NCI-H1048 (cell line): ENCODE measurements around the gene ZFC3H1.

Source experiments
- DNase-seq: peaks from one replicate; lab custom pipeline; 2025; lab: John Stamatoyannopoulos, UW

Gene ZFC3H1

DNA sequence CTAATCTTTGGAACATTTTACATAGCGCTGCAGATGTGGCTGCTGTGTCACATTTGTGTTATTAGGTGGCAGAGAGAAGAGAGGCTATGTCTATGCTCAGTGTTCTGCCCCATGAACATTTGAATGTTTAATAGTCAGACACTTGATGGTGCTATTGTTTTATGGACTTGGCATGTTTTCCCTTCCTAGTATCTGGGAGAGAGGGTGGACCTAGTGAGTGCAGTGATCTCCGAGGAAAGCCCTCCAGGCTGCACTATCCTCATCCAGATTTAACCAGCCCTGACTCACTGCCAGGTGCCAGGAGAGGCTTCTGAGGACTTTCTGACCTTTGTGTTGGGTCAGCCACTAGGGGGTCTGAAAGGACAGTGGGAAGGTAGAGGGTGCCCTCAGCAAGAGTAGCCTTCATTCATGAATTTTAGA, 24.3 kb downstream of the ZFC3H1 start:
- no peak for DNase-seq

DNA sequence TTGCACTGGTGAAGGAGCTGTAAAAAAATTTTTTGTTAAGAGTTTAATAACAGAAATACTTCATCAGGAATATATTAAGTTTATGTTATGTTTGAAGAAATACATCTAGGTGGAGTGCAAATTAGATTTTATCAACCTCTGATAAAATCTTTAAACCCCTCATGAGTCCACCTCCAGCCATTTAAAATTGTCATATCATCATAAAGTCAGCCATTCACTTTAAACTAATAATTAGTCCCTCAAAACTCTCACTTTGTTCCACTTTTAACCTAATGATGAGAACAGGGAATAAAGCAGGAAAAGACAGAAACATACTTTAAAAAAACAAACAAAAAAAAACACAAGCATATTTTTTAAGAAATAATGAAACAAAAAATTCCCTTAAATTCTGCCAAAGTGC, 25.1 kb downstream of the ZFC3H1 start:
- DNase-seq, result no peak

DNA sequence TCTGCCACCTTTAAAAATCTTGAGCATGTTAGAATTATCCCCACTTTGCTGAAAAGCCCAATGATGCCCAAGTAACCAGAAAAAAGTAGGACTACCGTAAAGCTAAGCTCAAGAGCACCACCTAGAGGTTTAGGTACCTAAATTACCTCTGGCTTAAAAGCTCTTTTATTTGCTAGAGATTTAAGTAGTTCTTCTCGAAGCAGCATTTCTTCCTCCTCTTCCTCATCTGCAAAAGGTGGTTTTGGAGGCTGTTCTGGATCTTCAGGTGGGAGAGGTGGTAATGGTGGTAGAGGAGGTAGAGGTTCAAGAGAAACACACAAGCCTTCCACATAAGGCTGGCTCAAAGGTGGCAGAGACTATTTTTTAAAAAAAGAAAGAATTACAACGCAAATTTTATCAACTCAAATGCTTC, 26.9 kb downstream of the ZFC3H1 start:
- DNase-seq, result peak; percentile 13

DNA sequence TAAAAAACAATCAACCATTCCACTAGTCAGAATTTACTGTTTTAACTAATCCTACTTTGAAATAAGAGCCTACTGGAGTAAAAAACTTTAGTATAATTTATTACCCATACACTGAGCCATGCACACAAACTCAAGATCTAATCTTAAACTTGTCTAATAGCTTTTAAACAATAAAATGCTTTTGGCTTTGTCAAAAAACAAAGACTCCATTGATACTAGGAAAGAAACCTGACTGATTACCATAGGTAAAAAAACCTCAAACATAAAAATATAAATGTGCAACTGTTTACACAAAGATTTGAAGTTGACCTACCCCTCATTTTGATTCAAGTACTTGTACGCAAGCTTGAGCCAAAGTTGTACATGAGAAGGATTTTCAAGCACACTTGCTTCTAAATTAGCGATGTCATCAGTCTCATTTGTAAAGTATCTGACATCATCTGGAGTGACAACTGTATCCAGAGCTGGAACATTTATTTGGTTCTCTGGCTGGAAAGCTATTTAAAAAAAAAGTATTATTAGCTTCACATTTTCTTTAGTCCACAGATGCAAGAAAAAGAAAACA, 36.1 kb downstream of the ZFC3H1 start:
- DNase-seq, result no peak

DNA sequence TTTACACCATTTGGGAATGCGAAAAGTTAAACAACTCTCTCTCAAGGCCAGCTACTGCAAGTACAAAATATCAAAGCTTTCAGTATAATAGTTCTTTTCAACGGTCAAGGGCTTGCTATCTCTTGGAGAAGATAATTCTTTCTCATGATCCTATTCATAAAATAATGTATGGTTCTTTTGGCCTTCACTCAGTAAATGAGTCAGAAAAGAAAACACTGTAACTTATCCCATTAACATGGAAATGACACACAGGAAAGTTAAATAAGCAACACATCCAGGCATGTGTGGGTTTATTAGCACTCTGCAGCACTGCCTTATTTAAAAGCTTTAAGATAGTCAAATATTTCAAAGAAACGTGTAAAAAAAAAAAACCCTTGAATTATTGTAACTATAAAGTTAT, 36.9 kb downstream of the ZFC3H1 start:
- DNase-seq, result no peak

DNA sequence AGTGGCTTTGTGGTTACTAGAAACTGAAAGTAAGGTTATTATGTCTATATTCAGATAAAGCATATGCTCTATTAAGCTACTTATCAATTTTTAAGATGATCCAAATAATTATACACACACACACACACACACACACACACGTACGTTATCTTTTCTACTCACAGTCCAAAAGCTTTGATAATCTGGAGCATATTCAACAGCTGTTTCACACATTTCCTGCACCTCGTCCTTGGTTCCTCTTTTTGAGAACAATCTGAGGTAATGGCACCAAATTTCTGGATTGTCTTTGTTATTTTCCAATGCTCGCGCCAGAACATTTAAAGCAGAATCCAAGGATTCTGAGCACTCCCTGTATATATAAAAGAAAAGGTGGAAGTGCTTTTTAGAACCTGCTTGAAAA, 37.5 kb downstream of the ZFC3H1 start:
- no peak for DNase-seq

DNA sequence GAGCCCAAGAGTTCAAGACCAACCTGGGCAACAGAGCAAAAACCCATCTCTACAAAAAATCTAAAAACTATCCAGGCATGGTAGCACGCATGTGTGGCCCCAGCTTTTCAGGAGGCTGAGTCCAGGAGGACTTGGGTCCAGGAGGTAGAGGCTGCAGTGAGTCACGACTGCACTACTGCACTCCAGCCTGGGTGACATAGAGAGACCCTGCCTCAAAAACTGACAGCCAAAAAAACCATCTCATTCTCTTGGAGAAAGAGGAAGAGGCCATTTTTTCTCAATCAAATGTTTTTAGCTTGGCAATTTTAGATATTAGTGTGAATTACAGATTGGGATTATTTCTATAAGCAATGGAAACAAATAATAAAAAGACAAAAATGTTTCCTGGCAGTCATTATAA, 38.2 kb downstream of the ZFC3H1 start:
- DNase-seq, result no peak

DNA sequence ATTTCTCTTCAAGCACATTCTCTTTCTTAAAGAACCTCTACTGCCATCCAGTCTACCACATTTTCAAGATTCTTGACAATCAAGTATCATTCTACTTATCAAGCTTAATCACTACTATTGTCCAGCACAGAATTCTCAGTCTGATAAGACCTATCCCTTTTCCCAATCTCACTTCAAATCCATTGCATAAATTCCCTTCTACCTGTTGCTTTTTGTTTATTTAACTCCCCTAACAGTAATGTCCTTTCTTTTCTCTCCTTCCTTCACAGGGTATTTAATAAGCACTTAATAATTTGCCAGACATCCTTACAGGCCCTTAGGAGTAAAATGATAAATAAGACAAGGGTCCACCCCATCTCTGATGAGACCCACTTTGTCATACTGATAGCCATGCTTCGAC, 41.7 kb downstream of the ZFC3H1 start:
- no peak for DNase-seq

DNA sequence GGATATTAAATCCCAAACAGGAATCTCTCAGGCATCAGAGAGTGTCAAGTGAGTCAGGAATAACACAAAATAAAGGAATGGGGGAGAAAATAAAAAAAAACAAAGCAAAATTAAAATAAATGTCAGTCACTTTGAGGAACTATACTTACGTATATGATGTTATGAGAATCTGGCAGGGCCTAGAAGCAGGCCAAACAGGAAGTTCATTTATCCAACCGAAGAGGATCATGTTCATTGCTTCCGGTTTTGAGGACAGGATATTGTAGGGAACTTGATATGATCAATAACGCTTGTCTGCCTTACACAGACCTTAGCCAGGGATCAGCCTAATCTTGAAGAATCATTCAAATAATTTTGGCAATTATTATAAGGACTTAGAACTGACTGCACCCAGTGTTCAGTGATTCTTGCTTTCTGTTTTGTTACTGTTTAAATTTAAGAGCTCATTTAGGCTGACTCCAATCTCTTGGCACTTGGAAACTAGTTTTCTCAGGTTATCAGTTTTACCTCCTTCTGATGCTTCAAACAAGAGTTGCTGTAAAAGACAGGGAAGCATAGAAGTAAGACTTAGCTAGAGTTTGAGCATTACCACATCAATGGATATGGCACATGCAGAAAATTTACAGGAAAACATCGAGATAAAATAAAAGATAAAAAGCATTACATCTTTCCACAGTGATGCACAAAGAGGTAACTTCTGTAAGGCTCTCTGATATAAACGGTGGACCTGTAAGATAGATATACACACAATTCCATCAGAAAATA, 53.4 kb downstream of the ZFC3H1 start:
- DNase-seq, result no peak

DNA sequence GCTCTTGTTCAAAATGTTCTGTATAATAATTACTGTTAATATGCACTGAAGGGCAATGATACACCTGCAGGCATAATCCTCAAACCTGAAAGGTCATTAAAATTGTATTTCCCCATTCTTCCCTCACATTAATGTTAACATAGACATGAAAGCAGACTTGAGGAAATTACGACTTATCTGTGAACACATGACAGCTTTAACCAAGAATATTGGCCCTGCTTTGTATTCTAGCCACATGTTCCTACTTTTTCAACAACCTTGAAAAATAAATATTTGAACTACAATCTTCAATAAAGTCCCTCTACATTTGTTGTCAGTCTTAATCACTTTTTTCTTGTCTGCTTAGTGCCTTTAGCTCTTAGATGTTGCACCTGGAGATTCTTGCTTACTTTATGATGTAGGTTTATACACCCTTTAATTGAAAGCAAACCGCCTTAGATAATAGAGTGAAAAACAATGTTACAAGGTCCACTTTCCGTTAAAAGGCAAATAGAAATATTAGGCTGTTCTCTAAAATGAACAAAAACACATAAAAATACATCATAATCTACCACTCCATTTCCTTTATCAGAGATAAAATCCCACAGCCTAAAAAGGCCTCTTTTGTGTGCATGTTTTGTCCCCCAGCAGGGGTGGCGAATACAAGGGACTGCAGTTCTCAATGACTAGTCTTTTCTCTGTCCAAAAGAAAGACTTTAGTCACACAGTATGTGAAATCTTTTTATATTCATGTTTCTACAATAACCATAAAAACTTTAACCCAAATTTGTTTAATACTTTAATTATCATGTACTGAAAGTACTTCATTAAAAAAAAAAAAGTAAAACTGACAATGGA, 55.9 kb downstream of the ZFC3H1 start:
- no peak for DNase-seq

DNA sequence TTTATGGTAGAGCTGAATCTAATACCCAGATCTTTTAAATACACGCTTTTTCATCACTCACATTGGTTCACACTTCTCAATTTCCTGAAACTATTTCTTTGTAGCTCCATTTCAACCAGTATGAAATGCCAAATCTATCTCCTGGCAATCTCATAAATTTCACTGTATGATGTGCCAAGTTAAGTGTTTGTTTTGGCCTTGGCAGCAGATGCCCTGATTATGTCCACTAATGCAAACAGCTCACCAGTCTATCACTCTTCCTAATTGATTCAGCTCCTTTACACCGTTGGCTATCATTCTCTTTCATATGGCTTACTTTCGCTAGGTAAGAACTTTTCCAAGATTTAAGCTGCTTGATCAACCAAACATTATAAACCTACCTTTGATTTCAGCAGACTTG, 58.6 kb downstream of the ZFC3H1 start:
- DNase-seq, result no peak

DNA sequence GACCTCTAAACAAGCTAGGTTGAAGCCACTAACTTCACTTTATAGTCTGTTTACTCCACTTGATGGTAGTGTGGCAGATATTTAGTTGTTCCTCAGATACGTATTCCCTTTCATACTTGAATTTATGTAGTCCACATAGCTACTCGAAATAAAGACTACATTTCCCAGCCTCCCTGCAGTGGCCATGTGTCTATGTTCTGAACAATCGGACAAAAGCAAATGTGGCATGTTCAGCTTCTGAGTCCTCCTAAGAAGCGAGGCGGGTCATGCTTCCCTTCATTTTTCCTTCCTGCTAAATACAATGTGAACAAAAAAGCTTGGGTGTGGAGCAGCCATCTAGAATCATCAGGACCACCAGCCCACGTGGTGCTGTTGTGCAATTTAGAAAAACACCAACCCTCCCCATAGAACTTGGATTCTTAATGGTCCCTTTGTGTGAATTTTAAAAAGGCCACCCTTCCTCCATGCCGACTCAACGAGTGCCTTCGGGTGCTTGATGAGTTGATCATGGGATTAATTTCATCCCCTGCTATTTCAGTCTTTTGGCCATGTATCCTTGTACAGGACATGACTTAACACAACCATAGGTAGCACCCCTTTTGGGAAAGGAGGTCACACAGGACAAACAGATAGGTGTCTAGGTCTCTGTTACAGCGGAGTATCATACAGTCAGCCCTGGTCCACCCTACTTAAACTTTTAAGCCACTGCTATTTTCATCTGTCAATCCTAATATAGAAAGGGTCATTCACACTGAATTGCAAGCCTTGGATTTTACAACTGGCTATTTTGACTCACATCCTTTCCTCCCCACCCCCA, 60.7 kb downstream of the ZFC3H1 start:
- no peak for DNase-seq

DNA sequence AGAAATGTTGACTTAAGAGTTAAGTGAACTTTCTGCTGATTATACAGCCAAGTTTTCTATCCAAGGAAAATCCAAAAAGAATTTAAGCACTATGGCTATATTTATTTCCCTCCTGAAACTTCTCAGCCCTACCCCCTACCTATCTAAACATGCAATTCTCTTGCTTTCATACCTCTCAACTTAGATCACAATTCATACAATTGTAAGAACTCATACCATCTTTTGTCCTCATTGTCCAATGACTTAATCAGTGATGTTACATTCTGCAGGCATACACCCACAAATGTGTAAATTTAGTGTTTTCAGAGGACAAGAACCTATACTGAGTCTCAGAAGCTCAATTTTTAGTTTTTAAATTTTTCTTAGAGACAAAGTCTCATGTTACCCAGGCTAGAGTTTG, 62.1 kb downstream of the ZFC3H1 start:
- DNase-seq, result no peak

DNA sequence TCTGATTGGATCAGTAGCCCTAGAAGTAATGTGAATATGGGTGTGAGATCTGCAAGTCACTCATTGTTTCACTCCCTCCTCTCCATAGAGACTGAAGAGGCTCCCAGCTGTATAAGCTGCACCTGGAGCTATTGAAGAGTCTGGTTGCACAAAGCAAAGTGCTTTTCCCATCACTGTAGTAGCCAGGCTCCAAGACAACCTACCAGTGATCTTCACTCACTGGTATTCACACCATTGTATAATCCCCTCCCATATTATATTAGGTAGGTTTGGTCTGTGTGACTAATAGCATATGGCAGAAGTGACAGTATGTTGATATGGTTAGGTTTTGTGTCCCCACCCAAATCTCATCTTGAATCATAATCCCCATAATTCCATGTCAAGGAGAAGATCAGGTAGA, 64.4 kb downstream of the ZFC3H1 start:
- no peak for DNase-seq

DNA sequence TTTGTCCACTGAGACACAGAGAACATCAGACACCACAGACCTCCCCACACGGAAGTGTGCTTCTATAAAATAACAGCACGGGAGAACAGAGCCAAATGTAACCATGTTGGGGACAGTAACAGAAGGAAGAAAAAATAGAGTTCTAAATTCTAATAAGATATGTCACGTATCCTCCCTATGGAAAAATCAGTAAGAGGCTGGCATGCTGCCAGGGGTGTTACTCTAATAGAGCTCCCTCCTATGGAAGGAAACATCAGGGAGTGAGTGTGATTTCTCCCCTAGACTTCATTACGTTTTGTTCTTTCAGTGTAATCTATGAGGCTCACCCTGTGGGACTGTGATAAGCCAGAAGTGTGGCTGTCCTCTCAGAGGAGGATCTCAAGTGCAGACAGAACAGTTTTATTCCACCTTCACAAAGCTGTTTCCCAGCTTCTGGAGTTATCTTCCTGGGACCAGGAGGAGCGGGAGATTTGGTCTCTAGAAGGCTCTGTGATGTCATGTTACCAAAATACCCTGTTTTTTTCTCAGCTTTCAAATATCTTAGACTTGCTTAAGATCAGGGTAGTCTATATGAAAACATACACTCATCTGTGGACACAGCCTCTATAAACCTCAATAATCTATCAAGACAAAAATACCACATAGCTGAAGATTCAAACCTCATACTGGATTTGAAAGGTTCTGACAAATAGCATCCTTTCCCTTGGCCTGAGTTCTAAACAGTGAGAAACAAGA, 69.3 kb downstream of the ZFC3H1 start:
- no peak for DNase-seq

DNA sequence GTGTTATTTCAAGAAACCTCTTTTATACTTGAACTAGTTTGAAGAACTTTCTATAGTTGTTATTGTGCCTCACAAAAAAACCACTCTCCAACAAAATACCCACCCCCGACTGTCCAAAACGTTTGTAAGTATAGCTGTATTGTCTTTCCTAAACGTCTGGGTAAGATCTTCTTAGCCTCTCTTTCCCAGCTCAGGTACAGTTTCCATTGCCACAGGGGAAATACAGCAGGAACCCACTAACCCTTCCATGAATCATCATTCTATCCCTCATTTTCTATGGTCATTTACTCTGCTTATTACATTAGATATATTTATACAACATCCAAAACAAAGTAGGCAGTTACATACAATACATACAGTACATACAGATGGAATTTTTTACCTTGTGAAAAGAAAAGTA, 70.8 kb downstream of the ZFC3H1 start:
- no peak for DNase-seq

DNA sequence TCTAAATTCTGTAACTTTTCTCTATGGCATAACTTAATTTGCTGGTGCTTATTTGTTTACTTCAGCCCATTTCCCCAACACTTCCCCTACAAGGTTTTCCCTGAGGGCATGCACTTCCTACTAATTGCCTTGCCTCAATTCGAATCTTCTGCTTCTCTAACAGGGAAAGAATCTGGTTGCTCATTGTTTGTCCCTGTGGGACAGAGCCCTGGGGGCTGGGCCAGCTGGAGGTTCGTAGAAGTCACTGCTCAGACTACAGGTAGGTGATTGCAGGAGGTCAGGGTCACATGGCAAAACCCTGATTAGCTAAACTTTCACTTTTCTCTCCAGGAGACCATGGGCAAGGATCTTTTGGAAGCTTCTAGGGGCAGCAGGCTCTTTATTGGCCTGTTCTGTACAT, 72.0 kb downstream of the ZFC3H1 start:
- DNase-seq, result no peak

DNA sequence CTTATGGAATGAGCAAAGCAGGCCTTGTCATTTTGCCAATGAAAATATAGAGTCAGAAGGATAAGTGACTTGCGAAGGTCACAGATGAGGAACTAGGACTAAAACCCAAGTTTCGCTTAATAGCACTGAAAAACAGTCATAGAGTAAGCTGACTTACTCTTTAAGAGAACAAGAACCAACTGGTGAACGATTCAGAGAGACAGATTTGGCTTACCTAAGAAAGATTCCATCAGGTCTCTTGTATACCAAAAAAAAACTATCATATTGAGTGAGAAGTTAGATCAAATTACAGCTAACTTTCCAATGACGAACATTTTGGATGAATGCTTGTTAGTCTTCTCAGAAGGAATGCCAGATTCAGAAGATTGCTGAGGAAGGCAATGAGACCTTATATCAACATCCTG, 74.2 kb downstream of the ZFC3H1 start:
- no peak for DNase-seq

DNA sequence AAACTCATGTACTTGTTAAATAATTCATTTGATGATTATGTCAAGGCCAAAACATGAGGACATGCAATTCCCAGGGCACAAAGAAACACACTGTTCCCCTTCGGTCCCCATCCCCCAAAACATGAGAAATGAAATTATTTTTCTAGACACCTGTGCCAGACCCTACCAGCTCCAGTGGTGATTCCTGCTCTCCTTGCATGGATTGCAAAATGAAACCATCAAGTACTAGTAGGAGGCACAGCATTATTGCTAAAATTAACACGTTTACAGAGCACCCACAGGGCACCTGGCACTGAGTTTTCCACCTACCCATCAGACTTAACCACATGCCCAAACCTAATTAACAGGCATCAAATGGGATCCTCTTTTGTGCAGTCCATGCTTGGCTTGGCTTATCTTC, 76.6 kb downstream of the ZFC3H1 start:
- DNase-seq, result no peak

DNA sequence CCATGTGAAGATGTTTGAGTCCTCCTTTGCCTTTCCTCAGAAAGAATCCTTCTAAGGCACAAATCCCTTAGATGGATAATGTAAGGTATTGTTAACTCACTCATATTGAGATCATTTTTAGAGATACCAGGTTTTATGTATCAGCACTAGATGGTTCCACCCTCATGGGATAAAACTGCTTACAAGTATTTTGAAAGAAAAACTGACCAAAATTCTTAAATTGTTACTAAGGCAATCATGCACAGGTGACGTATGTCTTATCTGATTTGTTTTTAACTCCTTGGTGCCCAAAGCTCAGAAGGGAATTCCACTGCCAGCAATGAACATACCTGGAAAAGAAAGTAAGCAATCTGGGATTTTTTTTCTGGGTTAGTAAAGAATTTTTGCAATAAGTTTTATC, 78.4 kb downstream of the ZFC3H1 start:
- no peak for DNase-seq

DNA sequence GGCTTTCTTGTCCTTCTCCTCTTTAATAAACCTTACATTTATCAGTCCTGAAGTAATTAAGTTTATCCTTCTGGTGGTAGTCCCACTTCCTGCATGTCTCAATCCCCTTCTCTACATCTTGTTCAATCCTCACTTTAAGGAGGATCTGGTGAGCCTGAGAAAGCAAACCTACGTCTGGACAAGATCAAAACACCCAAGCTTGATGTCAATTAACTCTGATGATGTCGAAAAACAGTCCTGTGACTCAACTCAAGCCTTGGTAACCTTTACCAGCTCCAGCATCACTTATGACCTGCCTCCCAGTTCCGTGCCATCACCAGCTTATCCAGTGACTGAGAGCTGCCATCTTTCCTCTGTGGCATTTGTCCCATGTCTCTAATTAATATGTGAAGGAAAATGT, 79.3 kb downstream of the ZFC3H1 start:
- no peak for DNase-seq

DNA sequence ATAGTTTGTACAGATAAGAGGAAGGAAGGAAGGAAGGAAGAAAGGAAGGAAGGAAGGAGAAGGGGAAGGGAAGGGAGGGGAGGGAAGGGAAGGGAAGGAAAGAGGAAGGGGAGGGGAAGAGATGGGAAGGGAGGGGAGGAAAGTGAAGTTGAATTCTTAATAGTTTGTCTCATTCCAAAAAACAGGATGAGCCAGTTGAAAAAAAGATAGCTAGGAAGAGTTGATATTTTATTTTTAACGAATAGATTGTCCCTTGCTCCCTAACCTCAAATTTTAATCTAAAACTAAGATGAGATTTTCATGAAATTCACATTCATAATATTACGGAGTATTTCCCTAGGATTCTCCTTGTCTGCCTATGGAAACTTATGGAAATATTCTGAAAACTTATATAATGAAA, 80.7 kb downstream of the ZFC3H1 start:
- DNase-seq, result no peak
